NCI-H187 (cell line): ENCODE results near the gene SELENOV.

ENCODE experiments used
- DNase-seq, 2 experiments: peaks; one replicate each; lab custom pipeline; 2025; lab: John Stamatoyannopoulos, UW

SELENOV gene

GRCh38 chr19:39558624-39559117 lies 43.7 kb downstream of the SELENOV start:
- DNase-seq: no peak

- DNase-seq: peak in 1 of 2 experiments; percentile 3
Measured at GRCh38 chr19:39563408-39563807, 48.5 kb downstream of the SELENOV start.

GRCh38 chr19:39566064-39566463 lies 51.1 kb downstream of the SELENOV start:
- no peak for DNase-seq

- DNase-seq: no peak
Measured at GRCh38 chr19:39568604-39569003, 53.7 kb downstream of the SELENOV start.
